NOMO-1 treated with DMSO at 0.1 percent for 48 hours (cell line): ENCODE results near the gene YIPF3.
A peak's percentile ranks its signal among the peaks of the same experiment; 100 is the strongest.
"Not testable (repeated sequence)": the region's sequence is repeated elsewhere in the genome, so short reads cannot be mapped to it uniquely, and the experiment has no call there.

Experiments
- DNase-seq: peaks from one replicate; lab custom pipeline; 2025; ENCODE audit not compliant: unreplicated experiment; lab: John Stamatoyannopoulos, UW

YIPF3 gene

GRCh38 chr6:43516697-43517504 is at the start of gene YIPF3, which contains the start of gene POLR1C:
Gene YIPF3, minus strand, starts transcription at chr6:43516926. Its CDS starts 119 bp downstream, at chr6:43516807.
Gene POLR1C, plus strand, starts transcription at chr6:43517089. Its CDS starts 21 bp downstream, at chr6:43517110.
- DNase-seq, result peak; percentile 97

DNA sequence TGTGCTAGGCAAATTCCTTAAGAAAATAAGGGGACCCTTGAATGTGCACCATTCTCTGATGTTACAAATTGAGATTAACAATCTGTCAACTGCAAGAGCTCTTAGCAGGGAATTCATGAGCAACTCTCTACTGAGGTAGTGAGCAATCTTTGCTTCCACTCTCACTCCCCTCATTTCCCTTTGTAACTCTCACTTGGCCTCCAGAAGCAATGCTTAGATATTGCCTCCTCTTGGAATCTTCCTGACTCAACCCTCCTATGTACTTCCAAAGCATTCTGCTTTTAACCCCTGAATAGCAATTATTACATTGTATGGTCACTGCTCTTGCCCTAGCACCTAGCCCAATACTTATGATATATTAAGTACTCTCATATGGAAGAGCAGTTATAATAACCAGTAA is 42.6 kb upstream of the YIPF3 start:
- DNase-seq, result no peak

- DNase-seq, result not testable (repeated sequence)
These were observed 40.9 kb upstream of the YIPF3 start for GRCh38 chr6:43557620-43558019.

DNA sequence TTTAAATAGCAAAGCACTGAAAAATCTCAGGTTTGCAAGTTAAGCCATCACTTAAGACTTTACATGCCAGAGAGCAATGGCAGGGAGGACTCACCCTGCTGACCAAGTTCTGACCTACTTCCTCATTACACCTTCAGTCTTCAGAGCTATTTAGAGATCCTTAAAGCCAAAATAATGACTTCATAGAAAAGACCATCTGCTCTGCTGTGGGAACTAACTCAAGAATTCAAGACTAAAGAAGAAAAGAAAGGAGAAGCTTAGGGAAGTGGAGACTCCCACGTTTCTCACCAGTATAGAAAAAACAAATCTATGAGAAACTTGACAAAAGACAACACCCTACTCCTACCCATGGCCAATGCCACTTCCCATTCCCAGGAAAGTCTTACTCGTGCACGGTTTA is 30.5 kb upstream of the YIPF3 start:
- no peak for DNase-seq

- DNase-seq, result no peak
These were observed 27.7 kb upstream of the YIPF3 start for GRCh38 chr6:43544461-43544860.

GRCh38 chr6:43541774-43542471 is 25.2 kb upstream of the YIPF3 start:
- DNase-seq, result no peak

DNA sequence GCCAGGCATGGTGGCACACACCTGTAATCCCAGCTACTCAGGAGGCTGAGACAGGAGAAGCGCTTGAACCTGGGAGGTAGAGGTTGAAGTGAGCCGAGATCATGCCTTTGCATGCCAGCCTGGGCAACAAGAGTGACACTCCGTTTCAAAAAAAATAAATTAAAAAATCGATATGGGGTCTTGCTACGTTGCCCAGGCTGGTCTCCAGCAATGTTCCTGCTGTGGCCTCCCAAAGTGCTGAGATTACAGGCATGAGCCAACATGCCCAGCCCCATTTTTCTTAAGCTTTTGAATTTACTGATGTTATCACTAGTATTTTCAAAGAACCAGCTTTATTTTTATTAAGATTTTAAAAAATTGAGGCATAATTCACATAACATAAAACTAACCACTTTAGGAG is 23.8 kb upstream of the YIPF3 start:
- DNase-seq, result no peak

GRCh38 chr6:43539409-43539808 is 22.7 kb upstream of the YIPF3 start:
- DNase-seq, result not testable (repeated sequence)

DNA sequence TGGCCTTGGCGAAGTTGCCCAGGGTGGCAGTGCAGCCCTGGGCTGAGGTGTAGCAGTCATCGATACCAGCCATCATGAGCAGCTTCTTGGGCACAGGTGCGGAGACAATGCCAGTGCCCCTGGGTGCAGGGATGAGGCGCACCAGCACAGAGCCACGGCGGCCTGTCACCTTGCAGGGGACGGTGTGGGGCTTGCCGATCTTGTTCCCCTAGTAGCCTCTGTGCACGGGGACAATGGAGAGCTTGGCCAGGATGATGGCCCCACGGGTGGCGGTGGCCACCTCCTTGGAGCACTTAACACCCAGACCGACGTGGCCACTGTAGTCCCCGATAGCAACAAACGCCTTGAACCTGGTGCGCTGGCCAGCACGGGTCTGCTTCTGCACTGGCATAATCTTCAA is 22.3 kb upstream of the YIPF3 start:
- DNase-seq, result not testable (repeated sequence)

- DNase-seq, result no peak
These were observed 15.5 kb upstream of the YIPF3 start for GRCh38 chr6:43532201-43532600.

- no peak for DNase-seq
These were observed 7.8 kb upstream of the YIPF3 start for GRCh38 chr6:43524483-43524961.

DNA sequence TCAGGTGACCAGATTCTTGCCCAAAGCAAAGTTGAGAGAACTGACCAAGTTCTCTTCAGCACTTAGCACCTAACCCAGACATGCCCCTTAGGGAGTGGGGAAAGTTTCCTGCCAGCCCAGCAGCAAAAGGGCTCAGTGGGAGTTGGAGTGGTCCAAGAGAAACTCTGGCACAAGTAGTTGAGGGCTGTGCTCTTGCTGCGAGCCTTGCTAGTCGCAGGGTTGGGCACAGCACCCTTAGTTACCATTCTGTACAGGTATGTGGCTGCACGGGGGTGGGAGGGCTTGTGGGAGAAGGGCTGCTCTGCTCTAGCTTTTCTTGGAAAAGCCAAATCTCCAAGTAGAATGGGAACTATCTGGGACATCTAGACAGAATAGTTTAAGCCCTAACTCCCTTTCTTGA is 6.6 kb upstream of the YIPF3 start:
- DNase-seq, result no peak

GRCh38 chr6:43522547-43523261 is 6.0 kb upstream of the YIPF3 start:
- no peak for DNase-seq

GRCh38 chr6:43521836-43522235 is 5.1 kb upstream of the YIPF3 start:
- no peak for DNase-seq

- no peak for DNase-seq
These were observed 3.4 kb upstream of the YIPF3 start for GRCh38 chr6:43520097-43520496.

- DNase-seq, result peak; percentile 19
These were observed 1.0 kb upstream of the YIPF3 start for GRCh38 chr6:43517505-43518357.

- no peak for DNase-seq
These were observed 394 bp downstream of the YIPF3 start for GRCh38 chr6:43516367-43516696.

DNA sequence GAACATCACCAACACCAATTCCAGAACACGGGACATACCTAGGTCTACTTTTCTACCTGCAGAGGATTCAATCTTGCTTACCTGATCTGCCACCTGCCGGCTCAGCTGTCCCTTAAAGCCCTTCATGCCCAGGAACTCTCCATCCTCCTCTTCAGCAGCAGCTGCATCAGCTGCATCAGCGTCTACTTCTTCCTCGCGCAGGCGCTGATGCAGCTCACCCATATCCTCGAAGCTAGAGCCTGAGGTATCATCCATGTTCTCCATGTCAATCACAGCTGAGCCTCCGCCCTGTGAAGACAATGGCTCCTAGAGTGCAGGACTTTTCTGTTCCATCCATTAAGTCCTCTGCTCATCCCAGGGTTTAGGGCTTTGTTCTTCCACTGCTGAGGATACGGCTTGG is 918 bp downstream of the YIPF3 start:
- DNase-seq, result no peak

GRCh38 chr6:43511824-43512415 is 4.8 kb downstream of the YIPF3 start:
- no peak for DNase-seq

- no peak for DNase-seq
These were observed 5.9 kb downstream of the YIPF3 start for GRCh38 chr6:43510827-43511163.
